ENCODE results near the gene MT1B. TPM values are rescaled to one million over a fixed set of nuclear protein-coding genes. Genes with fewer than 3 reads are reported as not detected.
"Not testable (repeated sequence)": the region's sequence is repeated elsewhere in the genome, so short reads cannot be mapped to it uniquely, and the experiment has no call there.

Gene MT1B
- polyA plus RNA-seq, 1 donor from 2014 or later: not detected

DNA sequence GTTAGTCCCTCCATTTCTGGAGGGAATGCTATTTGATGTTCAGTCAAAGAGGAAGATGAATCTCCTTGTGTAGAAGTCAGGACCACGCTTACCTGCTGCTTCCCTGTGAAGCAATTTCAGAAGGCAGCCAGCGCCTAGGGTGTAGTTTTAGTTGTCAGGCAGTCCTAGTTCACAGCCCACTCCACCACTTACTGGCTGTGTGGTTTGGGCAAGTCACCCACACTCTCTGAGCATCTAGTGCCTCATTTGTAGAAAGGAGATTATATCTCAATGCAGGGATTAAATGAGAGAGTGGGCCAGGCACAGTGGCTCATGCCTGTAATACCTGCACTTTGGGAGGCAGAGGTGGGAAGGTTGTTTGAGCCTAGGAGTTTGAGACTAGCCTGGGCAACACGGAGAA lies 20.5 kb downstream of the MT1B start:
- H3F3A ChIP-seq (ENCODE audit: insufficient read depth, low read length, poor library complexity, severe bottlenecking); H3K36me3 ChIP-seq (ENCODE audit: insufficient read depth, low read length); H3K9me2 ChIP-seq (ENCODE audit: insufficient read depth, low read length); H3K79me2 ChIP-seq (replicated peaks; ENCODE audit: insufficient read depth, low read length); H3K9me3 ChIP-seq (ENCODE audit: low read length); H3K4me2 ChIP-seq (ENCODE audit: low read length); H3K27ac ChIP-seq (ENCODE audit: low read length); H3K4me3 ChIP-seq (ENCODE audit: low read length); H2AFZ ChIP-seq (ENCODE audit: low read depth, low read length); H3K9ac ChIP-seq (ENCODE audit: low read length); H4K20me1 ChIP-seq (ENCODE audit: insufficient read depth): not testable (repeated sequence)
- peaks cover 93% of the 10 kb centered on the region for H3K27me3 ChIP-seq (ENCODE audit: insufficient read depth, low read depth, low read length)

DNA sequence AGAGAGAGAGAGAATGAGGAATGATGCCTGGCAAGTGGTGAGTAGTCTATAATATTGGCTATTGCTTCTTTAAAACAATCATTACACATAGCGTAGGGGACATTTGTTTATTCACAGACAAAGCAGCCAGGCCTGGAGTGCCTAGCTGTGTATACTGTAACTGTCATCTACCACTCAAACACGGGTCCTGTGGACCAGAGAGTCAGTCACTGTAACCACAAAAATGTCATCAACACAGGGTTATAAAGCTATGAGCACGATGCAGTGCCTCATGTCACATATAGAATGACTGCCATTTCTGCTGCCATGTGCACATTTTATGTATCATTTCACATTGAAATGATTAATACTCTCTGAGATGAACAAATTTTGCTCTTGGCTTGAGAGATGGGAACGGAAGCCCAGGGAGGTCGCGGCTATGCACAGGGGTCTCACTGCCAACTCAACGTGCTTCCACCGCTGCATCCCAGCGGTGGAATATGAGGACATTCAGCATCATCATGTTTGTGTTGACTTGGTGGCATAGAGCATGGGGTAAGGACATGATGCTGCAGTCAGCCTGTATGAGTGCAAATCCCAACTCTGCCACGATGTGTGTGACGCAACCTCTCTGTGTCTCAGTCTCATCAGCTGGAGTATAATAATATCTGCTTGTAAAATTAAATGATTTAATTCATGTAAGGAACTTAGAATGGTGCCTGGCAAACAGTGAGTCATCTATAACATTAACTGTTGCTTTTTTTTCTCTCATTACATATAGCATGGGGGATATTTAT lies 21.3 kb downstream of the MT1B start:
- H2AFZ ChIP-seq (ENCODE audit: low read depth, low read length): no peak overlapping the region
- no peaks in the 10 kb centered on the region for H3F3A ChIP-seq (ENCODE audit: insufficient read depth, low read length, poor library complexity, severe bottlenecking)
- no peak overlapping the region for H3K4me3 ChIP-seq (ENCODE audit: low read length)
- TF ChIP-seq MXI1 (conservative IDR thresholded peaks at IDR 0.05; ENCODE audit: poor library complexity, severe bottlenecking) (no peak), RAD21 (conservative IDR thresholded peaks at IDR 0.05) (no peak), SMC3 (conservative IDR thresholded peaks at IDR 0.05; ENCODE audit: poor library complexity) (no peak), POLR2AphosphoS5 (IDR thresholded peaks at IDR 0.05) (no peak), EZH2 (IDR thresholded peaks at IDR 0.05; ENCODE audit: borderline replicate concordance, insufficient read depth, low read length, poor library complexity, severe bottlenecking) (no peak), EP300 (conservative IDR thresholded peaks at IDR 0.05; ENCODE audit: poor library complexity, severe bottlenecking) (no peak)
- TF ChIP-seq, protein P1, sequence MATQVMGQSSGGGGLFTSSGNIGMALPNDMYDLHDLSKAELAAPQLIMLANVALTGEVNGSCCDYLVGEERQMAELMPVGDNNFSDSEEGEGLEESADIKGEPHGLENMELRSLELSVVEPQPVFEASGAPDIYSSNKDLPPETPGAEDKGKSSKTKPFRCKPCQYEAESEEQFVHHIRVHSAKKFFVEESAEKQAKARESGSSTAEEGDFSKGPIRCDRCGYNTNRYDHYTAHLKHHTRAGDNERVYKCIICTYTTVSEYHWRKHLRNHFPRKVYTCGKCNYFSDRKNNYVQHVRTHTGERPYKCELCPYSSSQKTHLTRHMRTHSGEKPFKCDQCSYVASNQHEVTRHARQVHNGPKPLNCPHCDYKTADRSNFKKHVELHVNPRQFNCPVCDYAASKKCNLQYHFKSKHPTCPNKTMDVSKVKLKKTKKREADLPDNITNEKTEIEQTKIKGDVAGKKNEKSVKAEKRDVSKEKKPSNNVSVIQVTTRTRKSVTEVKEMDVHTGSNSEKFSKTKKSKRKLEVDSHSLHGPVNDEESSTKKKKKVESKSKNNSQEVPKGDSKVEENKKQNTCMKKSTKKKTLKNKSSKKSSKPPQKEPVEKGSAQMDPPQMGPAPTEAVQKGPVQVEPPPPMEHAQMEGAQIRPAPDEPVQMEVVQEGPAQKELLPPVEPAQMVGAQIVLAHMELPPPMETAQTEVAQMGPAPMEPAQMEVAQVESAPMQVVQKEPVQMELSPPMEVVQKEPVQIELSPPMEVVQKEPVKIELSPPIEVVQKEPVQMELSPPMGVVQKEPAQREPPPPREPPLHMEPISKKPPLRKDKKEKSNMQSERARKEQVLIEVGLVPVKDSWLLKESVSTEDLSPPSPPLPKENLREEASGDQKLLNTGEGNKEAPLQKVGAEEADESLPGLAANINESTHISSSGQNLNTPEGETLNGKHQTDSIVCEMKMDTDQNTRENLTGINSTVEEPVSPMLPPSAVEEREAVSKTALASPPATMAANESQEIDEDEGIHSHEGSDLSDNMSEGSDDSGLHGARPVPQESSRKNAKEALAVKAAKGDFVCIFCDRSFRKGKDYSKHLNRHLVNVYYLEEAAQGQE (IDR thresholded peaks at IDR 0.05; ENCODE audit: borderline replicate concordance): no peak
- H3K36me3 ChIP-seq (ENCODE audit: insufficient read depth, low read length): no peaks in the 10 kb centered on the region
- no peaks in the 10 kb centered on the region for H3K9me3 ChIP-seq (ENCODE audit: low read length)
- no peaks in the 10 kb centered on the region for H4K20me1 ChIP-seq (ENCODE audit: insufficient read depth)
- H3K79me2 ChIP-seq (replicated peaks; ENCODE audit: insufficient read depth, low read length): no peaks in the 10 kb centered on the region
- no peaks in the 10 kb centered on the region for H3K9me2 ChIP-seq (ENCODE audit: insufficient read depth, low read length)
- H3K27me3 ChIP-seq (ENCODE audit: insufficient read depth, low read depth, low read length): peaks cover 93% of the 10 kb centered on the region
- no peak overlapping the region for H3K9ac ChIP-seq (ENCODE audit: low read length)
- H3K27ac ChIP-seq (ENCODE audit: low read length): no peak overlapping the region
- H3K4me2 ChIP-seq (ENCODE audit: low read length): no peak overlapping the region

GRCh38 chr16:56673921-56674320 lies 22.2 kb downstream of the MT1B start:
- Histone ChIP-seq H3K36me3 (ENCODE audit: insufficient read depth, low read length) (no peaks in the 10 kb centered on the region), H3K9ac (ENCODE audit: low read length) (no peak overlapping the region), H3K27ac (ENCODE audit: low read length) (no peak overlapping the region), H3F3A (ENCODE audit: insufficient read depth, low read length, poor library complexity, severe bottlenecking) (no peaks in the 10 kb centered on the region), H3K9me2 (ENCODE audit: insufficient read depth, low read length) (no peaks in the 10 kb centered on the region), H3K4me2 (ENCODE audit: low read length) (no peak overlapping the region), H3K4me3 (ENCODE audit: low read length) (no peak overlapping the region), H3K79me2 (replicated peaks; ENCODE audit: insufficient read depth, low read length) (no peaks in the 10 kb centered on the region), H3K27me3 (ENCODE audit: insufficient read depth, low read depth, low read length) (peaks cover 87% of the 10 kb centered on the region), H3K9me3 (ENCODE audit: low read length) (no peaks in the 10 kb centered on the region), H4K20me1 (ENCODE audit: insufficient read depth) (no peaks in the 10 kb centered on the region), H2AFZ (ENCODE audit: low read depth, low read length) (no peak overlapping the region)
- no peak for TF ChIP-seq RAD21 (conservative IDR thresholded peaks at IDR 0.05)
- no peak for TF ChIP-seq EP300 (conservative IDR thresholded peaks at IDR 0.05; ENCODE audit: poor library complexity, severe bottlenecking)
- TF ChIP-seq, protein P2, sequence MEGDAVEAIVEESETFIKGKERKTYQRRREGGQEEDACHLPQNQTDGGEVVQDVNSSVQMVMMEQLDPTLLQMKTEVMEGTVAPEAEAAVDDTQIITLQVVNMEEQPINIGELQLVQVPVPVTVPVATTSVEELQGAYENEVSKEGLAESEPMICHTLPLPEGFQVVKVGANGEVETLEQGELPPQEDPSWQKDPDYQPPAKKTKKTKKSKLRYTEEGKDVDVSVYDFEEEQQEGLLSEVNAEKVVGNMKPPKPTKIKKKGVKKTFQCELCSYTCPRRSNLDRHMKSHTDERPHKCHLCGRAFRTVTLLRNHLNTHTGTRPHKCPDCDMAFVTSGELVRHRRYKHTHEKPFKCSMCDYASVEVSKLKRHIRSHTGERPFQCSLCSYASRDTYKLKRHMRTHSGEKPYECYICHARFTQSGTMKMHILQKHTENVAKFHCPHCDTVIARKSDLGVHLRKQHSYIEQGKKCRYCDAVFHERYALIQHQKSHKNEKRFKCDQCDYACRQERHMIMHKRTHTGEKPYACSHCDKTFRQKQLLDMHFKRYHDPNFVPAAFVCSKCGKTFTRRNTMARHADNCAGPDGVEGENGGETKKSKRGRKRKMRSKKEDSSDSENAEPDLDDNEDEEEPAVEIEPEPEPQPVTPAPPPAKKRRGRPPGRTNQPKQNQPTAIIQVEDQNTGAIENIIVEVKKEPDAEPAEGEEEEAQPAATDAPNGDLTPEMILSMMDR (IDR thresholded peaks at IDR 0.05; ENCODE audit: poor library complexity, severe bottlenecking): peak; percentile 35

GRCh38 chr16:56674570-56674969 lies 22.9 kb downstream of the MT1B start:
- not testable (repeated sequence) for H3F3A ChIP-seq (ENCODE audit: insufficient read depth, low read length, poor library complexity, severe bottlenecking); H3K79me2 ChIP-seq (replicated peaks; ENCODE audit: insufficient read depth, low read length); H3K9me2 ChIP-seq (ENCODE audit: insufficient read depth, low read length); H3K4me2 ChIP-seq (ENCODE audit: low read length); H3K4me3 ChIP-seq (ENCODE audit: low read length); H3K27ac ChIP-seq (ENCODE audit: low read length); H3K9me3 ChIP-seq (ENCODE audit: low read length); H2AFZ ChIP-seq (ENCODE audit: low read depth, low read length); H3K36me3 ChIP-seq (ENCODE audit: insufficient read depth, low read length); H3K9ac ChIP-seq (ENCODE audit: low read length); H4K20me1 ChIP-seq (ENCODE audit: insufficient read depth)
- peaks cover 80% of the 10 kb centered on the region for H3K27me3 ChIP-seq (ENCODE audit: insufficient read depth, low read depth, low read length)
